HEK293 (cell line): ENCODE results near the gene HDAC8.

Source experiments
- BCL11A ChIP-seq: fragments of 450-650 bp; formaldehyde crosslinking; IDR thresholded peaks from 2 replicates; pipeline ENCODE4 v1.5.1; 2016; ENCODE audit warnings: low read depth, missing biosample characterization, missing genetic modification characterization
- BCL6B ChIP-seq: fragments of 450-650 bp; formaldehyde crosslinking; IDR thresholded peaks from 2 replicates; pipeline ENCODE4 v1.5.1; 2017; ENCODE audit warnings: missing biosample characterization, missing genetic modification characterization
- EGR2 ChIP-seq: fragments of 450-650 bp; formaldehyde crosslinking; IDR thresholded peaks from 2 replicates; pipeline ENCODE4 v1.5.1; 2016; ENCODE audit warnings: low read depth, missing biosample characterization, missing genetic modification characterization
- GLI4 ChIP-seq: fragments of 450-650 bp; formaldehyde crosslinking; IDR thresholded peaks from 2 replicates; pipeline ENCODE4 v1.5.1; 2016; ENCODE audit warnings: missing biosample characterization, missing genetic modification characterization
- GLIS1 ChIP-seq: fragments of 450-650 bp; formaldehyde crosslinking; IDR thresholded peaks from 2 replicates; pipeline ENCODE4 v1.5.1; 2016; ENCODE audit warnings: missing biosample characterization, missing genetic modification characterization
- KLF17 ChIP-seq: fragments of 450-650 bp; formaldehyde crosslinking; IDR thresholded peaks from 2 replicates; pipeline ENCODE4 v1.5.1; 2016; ENCODE audit warnings: missing biosample characterization, missing genetic modification characterization
- PRDM2 ChIP-seq: fragments of 450-650 bp; formaldehyde crosslinking; IDR thresholded peaks from 2 replicates; pipeline ENCODE4 v1.5.1; 2016; ENCODE audit warnings: missing biosample characterization, missing genetic modification characterization, borderline replicate concordance
- SETDB1 ChIP-seq: IDR thresholded peaks from one replicate; pipeline ENCODE4 v1.6.1; 2017; ENCODE audit warnings: mild to moderate bottlenecking, low read length, moderate library complexity, mixed read lengths; ENCODE audit not compliant: insufficient read length
- YY2 ChIP-seq: fragments of 450-650 bp; formaldehyde crosslinking; IDR thresholded peaks from 2 replicates; pipeline ENCODE4 v1.5.1; 2016; ENCODE audit warnings: missing biosample characterization, missing genetic modification characterization
- ZFHX2 ChIP-seq: fragments of 450-650 bp; formaldehyde crosslinking; conservative IDR thresholded peaks from 2 replicates; pipeline ENCODE4 v1.5.1; 2016; ENCODE audit warnings: missing biosample characterization, missing genetic modification characterization
- ZFP3 ChIP-seq: fragments of 450-650 bp; formaldehyde crosslinking; IDR thresholded peaks from 2 replicates; pipeline ENCODE4 v1.5.1; 2016; ENCODE audit warnings: low read depth, missing biosample characterization, missing genetic modification characterization
- ZFP69B ChIP-seq: fragments of 450-650 bp; formaldehyde crosslinking; IDR thresholded peaks from 2 replicates; pipeline ENCODE4 v1.5.1; 2016; ENCODE audit warnings: missing biosample characterization, missing genetic modification characterization
- ZNF10 ChIP-seq: fragments of 450-650 bp; formaldehyde crosslinking; IDR thresholded peaks from 2 replicates; pipeline ENCODE4 v1.5.1; 2017; ENCODE audit warnings: missing biosample characterization, missing genetic modification characterization
- ZNF112 ChIP-seq: fragments of 450-650 bp; formaldehyde crosslinking; IDR thresholded peaks from 2 replicates; pipeline ENCODE4 v1.5.0; 2017; ENCODE audit warnings: missing biosample characterization, missing genetic modification characterization
- ZNF132 ChIP-seq: fragments of 450-650 bp; formaldehyde crosslinking; IDR thresholded peaks from 2 replicates; pipeline ENCODE4 v1.5.1; 2017; ENCODE audit warnings: missing biosample characterization, missing genetic modification characterization, borderline replicate concordance
- ZNF138 ChIP-seq: fragments of 450-650 bp; formaldehyde crosslinking; IDR thresholded peaks from 2 replicates; pipeline ENCODE4 v1.5.1; 2016; ENCODE audit warnings: missing biosample characterization, missing genetic modification characterization, borderline replicate concordance
- ZNF169 ChIP-seq: fragments of 450-650 bp; formaldehyde crosslinking; IDR thresholded peaks from 2 replicates; pipeline ENCODE4 v1.5.1; 2016; ENCODE audit warnings: missing biosample characterization, missing genetic modification characterization
- ZNF202 ChIP-seq: fragments of 450-650 bp; formaldehyde crosslinking; IDR thresholded peaks from 2 replicates; pipeline ENCODE4 v1.5.1; 2016; ENCODE audit warnings: missing biosample characterization, missing genetic modification characterization, borderline replicate concordance
- ZNF366 ChIP-seq: fragments of 450-650 bp; formaldehyde crosslinking; conservative IDR thresholded peaks from 2 replicates; pipeline ENCODE4 v1.5.1; 2016; ENCODE audit warnings: missing biosample characterization, missing genetic modification characterization
- ZNF37A ChIP-seq: fragments of 450-650 bp; IDR thresholded peaks from 2 replicates; pipeline ENCODE4 v1.5.1; 2018; ENCODE audit warnings: missing biosample characterization, missing genetic modification characterization
- ZNF394 ChIP-seq: fragments of 450-650 bp; formaldehyde crosslinking; IDR thresholded peaks from 2 replicates; pipeline ENCODE4 v1.5.1; 2016; ENCODE audit warnings: missing biosample characterization, missing genetic modification characterization, mild to moderate bottlenecking, moderate library complexity, borderline replicate concordance
- ZNF488 ChIP-seq: fragments of 450-650 bp; formaldehyde crosslinking; IDR thresholded peaks from 2 replicates; pipeline ENCODE4 v1.5.1; 2016; ENCODE audit warnings: missing biosample characterization, missing genetic modification characterization
- ZNF521 ChIP-seq: fragments of 450-650 bp; formaldehyde crosslinking; IDR thresholded peaks from 2 replicates; pipeline ENCODE4 v1.5.1; 2017; ENCODE audit warnings: missing biosample characterization, mild to moderate bottlenecking, missing genetic modification characterization
- ZNF549 ChIP-seq: fragments of 450-650 bp; IDR thresholded peaks from 2 replicates; pipeline ENCODE4 v1.5.1; 2018; ENCODE audit warnings: missing biosample characterization, missing genetic modification characterization, mild to moderate bottlenecking, inconsistent platforms, moderate library complexity
- TF ChIP-seq, protein P1 (sequence below): fragments of 450-650 bp; formaldehyde crosslinking; IDR thresholded peaks from 2 replicates; pipeline ENCODE4 v1.5.1; 2016; ENCODE audit warnings: missing biosample characterization, missing genetic modification characterization

Gene HDAC8

DNA sequence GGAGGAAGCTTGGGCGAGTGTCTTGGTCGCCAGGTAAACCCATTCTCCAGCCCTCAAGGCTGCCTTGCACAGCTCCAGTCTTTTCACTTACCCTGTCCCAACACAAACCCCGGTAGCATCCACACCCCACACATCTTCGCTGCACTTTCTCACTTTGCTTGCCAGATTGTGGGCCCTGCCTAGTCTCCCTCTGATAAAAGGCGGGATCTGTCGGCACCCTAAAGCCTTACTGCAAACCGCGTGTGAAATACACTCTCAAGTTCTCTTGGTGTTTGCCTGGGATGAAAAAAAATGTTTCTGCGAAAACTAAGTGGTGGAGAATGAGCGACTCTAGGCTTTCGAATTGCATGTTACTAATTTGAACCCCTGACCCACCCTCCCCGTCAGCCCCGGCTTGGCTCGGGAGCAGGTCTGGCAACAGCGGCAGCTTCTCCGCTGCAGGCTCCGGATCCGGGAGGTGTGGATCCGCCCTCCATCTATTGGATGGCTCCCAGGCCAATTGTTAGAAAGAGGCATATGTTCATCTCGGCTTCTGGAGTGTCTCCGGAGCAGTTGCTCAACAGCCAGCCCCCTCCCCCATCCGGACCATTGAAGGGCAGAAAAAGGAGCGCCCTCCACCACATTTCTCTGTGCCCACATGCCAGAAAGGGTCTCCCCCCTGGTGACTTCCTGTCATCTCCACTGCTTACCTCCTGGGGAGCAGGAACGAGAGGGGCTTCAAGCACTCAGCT is 263.9 kb downstream of the HDAC8 start (continued):
- TF ChIP-seq PRDM2 (tag by site-specific recombination) (no peak), EGR2 (no peak), ZFP3 (tag by site-specific recombination) (no peak), KLF17 (peak; percentile 31; the same call in 1 of the 2 replicates), ZNF488 (tag by site-specific recombination) (no peak), ZNF10 (no peak), ZNF169 (tag by site-specific recombination) (no peak), ZNF394 (tag by site-specific recombination) (peak; percentile 83; the same call in 1 of the 2 replicates), ZNF132 (tag by site-specific recombination) (no peak), ZNF202 (tag by site-specific recombination) (no peak), ZNF366 (tag by site-specific recombination) (no peak), SETDB1 (no peak), ZFP69B (tag by site-specific recombination) (peak; percentile 82; the same call in 1 of the 2 replicates), ZNF112 (tag by site-specific recombination) (no peak), ZNF549 (tag by site-specific recombination) (no peak), ZNF37A (tag by site-specific recombination) (no peak), ZNF138 (no peak), YY2 (no peak), BCL11A (tag by site-specific recombination) (no peak), BCL6B (tag by site-specific recombination) (peak; percentile 97), GLI4 (no peak), ZNF521 (tag by site-specific recombination) (no peak), ZFHX2 (tag by site-specific recombination) (no peak), GLIS1 (tag by site-specific recombination) (0 out of 2 replicates have a peak, but pooled peaks have one; percentile 30)
- TF ChIP-seq, protein P1, sequence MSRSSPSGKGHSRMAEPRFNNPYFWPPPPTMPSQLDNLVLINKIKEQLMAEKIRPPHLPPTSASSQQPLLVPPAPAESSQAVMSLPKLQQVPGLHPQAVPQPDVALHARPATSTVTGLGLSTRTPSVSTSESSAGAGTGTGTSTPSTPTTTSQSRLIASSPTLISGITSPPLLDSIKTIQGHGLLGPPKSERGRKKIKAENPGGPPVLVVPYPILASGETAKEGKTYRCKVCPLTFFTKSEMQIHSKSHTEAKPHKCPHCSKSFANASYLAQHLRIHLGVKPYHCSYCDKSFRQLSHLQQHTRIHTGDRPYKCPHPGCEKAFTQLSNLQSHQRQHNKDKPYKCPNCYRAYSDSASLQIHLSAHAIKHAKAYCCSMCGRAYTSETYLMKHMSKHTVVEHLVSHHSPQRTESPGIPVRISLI (tag by site-specific recombination) = no peak
